RKO (cell line): ENCODE results near the gene FUBP1.
A peak's percentile ranks its signal among the peaks of the same experiment; 100 is the strongest.
"Not testable (repeated sequence)": the region's sequence is repeated elsewhere in the genome, so short reads cannot be mapped to it uniquely, and the experiment has no call there.

Experiments
- DNase-seq: peaks from one replicate; pipeline ENCODE4 v3.0.0-alpha.2; 2016; ENCODE audit warnings: low spot score

FUBP1 gene, protein sequence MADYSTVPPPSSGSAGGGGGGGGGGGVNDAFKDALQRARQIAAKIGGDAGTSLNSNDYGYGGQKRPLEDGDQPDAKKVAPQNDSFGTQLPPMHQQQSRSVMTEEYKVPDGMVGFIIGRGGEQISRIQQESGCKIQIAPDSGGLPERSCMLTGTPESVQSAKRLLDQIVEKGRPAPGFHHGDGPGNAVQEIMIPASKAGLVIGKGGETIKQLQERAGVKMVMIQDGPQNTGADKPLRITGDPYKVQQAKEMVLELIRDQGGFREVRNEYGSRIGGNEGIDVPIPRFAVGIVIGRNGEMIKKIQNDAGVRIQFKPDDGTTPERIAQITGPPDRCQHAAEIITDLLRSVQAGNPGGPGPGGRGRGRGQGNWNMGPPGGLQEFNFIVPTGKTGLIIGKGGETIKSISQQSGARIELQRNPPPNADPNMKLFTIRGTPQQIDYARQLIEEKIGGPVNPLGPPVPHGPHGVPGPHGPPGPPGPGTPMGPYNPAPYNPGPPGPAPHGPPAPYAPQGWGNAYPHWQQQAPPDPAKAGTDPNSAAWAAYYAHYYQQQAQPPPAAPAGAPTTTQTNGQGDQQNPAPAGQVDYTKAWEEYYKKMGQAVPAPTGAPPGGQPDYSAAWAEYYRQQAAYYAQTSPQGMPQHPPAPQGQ

DNA sequence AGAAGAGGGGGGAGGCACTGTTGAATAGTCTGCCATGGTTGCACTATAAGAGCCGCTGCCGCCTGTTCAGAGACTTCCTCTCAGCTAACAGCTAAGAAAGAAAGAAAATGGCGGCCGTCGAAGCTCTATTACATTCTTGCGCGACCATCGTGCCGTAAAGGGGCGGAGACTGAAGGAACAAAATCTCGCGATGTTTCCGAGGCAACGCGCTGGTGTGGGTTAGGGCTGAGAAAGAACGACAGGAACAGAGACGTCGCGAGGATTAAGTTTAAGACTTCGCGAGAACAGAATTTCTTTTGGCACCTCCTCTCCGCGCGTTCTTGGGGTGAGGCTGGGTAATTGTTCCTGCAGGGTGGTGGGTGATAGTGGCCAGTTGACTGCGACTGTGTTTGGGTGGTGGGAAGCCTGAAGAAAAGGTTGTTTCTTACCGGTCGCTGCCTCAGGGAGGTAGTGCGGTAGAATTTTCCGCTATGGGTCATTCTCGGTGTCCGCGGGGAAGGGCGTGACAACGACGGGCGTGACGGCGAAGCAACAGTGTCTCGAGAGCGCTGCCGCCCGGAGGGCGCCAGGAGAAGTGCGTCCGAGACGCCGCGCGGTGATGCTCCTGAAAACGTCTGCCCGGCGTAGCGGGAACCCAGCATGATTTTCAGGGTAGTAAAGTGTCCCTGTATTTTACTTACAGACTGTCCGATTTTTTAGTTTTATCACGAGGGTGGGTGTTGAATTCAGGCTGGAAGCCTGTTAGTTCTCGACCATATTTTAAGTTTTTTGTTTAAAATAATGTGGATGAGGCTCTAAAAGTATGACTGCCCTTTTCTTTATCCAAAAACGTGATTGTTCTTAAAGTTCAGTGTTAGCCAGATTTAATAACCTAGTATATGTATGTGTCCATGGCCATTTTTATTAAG, at the start of gene FUBP1:
Gene FUBP1 (minus strand): TSS at position 104 of the 908 bp plus-strand sequence. CDS start 68 bp downstream, at position 36.
- DNase-seq: peak; percentile 99

DNA sequence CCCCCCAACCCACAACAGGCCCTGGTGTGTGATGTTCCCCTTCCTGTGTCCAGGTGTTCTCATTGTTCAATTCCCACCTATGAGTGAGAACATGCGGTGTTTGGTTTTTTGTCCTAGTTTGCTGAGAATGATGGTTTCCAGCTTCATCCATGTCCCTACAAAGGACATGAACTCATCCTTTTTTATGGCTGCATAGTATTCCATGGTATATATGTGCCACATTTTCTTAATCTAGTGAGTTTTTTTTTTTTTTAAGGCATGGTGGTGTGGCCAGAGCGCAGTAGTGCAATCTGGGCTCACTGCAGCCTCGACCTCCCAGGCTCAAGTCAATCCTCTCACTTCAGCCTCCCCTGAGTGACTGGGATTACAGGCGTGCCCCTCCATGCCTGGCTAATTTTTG, 42.3 kb upstream of the FUBP1 start:
- DNase-seq: not testable (repeated sequence)

DNA sequence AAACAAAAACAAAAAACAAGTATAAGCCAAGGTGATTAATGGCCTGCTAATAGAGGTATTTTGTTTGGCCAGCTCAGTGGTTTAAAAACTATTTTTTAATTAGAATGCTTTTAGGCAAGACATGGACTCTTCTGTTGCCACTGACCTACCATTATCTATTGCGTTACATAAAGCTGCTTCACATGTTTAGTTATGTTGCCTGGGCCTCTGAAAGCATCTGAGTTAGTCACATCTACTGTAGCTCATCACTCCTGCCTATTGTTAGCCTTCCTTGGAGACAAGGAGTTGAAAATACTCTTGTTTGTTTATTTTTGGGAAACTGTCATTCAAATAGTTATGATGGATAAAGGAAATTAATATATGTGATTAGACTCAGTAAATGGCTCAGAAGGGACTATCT, 40.2 kb upstream of the FUBP1 start:
- DNase-seq: no peak

DNA sequence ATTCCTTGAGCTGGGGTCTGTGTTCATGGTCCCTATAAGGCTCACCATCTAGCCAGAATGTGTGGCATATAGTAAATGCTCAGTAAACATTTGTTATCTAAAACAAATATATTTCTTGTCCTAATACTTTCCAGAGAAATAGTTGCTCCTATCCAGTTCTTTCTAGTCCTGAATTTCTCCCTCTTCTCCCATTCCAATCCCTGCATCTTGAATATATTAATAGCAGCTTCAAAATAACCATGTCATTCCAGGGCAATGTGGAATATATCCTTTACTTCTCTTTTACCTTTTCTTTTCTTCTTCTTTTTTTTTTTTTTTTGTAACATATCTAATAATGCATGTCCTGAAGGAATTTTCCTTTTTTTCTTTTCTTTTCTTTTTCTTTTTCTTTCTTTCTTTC, 36.3 kb upstream of the FUBP1 start:
- no peak for DNase-seq

DNA sequence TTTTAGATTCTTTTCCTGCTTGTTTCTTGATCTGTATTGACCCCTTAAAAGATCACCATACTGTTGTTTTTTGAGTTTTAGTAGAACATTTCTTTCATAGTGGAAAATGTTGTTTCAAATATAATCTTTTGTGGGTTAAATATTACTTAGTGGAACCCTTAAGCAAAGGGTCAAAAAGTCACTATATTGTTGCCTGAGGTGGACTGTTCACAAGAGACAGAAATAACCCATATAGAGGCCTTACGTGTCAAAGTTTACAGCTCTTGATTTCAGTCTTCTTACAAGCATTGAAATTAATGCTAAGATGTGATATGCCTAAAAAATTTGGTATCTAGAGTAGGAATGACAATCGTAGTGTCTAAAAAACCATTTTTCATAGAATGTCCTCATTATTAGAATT, 32.2 kb upstream of the FUBP1 start:
- no peak for DNase-seq

DNA sequence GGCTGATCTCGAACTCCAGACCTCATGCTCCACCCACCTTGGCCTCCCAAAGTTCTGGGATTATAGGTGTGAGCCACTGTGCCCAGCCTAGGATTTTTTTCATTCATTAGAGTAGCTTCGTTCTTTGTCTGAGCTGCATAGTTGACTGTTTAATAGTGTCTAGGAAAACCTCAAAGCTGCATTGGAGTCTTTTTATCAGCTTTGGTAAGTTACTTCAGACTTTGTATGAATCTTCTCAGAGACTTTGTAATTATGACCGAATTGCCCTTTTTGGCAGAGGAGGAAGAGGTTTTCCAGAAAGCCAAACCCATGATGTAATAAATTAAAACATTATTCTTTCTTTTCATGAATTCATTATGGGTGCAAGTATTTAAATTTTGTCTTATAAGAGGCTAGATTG, 31.0 kb upstream of the FUBP1 start:
- DNase-seq: no peak

DNA sequence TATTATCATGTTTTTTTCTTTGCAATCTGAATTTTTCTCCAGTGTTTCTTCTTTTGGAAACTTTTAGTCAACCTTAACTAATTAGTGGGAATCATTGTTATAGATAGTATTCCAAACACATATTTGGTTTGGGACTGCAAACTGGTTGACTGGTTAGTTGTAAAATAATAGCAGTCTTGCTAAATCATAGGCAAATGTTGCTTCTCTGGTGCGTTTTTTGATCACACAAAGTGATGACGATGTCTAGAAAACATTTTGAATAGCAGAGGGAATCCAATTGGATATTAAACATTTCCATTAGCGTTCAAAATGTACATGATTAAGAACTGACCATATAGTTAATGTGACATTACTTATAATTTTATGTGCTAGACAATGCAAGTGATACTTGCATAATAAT, 30.4 kb upstream of the FUBP1 start:
- DNase-seq: no peak

DNA sequence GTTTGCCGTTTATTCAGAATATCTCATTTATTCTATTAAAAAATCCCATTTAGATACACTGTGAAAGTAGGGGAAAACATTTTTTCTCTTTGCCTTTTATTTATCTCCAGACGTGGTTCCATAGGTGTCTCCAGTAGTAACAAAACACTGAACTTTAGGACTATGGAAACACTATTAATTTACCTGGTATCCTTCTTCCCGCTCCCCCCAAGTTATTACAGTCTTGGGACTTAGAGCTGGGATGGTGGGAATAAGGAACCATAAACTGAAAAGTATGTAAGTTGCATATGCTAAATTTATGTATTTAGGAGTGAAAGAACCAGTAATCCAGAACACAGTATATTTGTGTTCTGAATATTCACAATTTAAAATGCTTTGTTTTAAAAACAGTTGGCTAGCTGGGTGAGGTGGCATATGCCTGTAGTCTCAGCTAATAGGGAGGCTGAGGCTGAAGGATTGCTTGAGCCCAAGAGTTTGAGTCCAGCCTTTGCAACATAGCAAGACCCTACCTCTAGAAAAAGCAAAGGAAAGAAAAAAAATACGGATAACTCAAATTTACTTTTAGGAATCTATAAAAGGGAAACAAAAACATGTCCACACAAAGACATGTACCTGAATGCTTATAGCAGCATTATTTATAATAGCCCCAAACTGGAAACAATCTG, 28.9 kb upstream of the FUBP1 start:
- no peak for DNase-seq

DNA sequence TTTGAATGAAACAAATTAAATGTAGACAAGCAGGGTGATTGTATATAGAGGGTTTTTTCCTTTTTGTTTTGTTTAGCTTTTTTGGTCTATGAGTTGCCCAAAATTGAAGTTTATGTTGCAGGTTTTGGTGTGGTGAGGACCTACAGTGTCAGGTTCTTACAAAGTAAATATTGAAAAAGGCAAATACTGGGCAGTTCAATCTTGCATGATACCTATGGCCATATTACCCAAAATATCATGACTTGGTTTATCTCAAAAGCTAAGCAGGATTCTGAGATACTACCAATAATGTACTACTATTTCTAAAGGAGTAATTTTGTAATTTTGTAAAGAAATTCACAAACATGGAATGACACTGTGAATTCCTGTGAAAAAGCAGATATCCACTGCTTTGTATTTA, 27.6 kb upstream of the FUBP1 start:
- no peak for DNase-seq

DNA sequence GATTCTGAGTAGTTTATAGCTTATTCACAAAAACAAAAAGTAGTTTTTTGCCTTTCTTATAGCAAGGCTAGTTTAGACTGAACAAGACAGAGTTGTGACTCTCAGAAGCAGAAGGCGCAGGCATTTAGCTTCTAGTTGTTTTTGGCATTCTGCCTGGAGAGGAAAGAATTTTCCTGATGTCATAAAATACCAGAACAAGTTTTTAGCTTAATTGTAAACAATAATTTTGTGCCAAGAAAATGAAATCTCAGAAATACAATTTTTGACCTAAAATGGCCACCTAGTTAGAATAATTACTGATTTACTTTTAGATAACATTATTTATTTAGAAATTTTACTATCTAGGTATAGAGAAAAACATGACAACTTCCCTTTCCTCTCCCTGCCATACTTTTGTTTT, 26.9 kb upstream of the FUBP1 start:
- peak; percentile 88 for DNase-seq

DNA sequence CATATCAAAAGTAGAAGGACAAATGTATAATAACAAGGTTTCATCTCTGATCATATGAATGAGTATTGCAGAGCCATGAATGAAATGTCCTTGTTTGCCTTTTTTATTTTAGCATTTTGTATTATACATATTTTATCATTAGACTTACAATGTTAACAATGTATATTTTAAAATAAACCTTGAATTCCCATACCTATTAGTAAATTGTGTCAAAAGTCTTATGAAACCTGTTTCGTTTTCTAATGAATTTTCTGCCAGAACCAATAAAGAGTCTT, 26.5 kb upstream of the FUBP1 start:
- no peak for DNase-seq

DNA sequence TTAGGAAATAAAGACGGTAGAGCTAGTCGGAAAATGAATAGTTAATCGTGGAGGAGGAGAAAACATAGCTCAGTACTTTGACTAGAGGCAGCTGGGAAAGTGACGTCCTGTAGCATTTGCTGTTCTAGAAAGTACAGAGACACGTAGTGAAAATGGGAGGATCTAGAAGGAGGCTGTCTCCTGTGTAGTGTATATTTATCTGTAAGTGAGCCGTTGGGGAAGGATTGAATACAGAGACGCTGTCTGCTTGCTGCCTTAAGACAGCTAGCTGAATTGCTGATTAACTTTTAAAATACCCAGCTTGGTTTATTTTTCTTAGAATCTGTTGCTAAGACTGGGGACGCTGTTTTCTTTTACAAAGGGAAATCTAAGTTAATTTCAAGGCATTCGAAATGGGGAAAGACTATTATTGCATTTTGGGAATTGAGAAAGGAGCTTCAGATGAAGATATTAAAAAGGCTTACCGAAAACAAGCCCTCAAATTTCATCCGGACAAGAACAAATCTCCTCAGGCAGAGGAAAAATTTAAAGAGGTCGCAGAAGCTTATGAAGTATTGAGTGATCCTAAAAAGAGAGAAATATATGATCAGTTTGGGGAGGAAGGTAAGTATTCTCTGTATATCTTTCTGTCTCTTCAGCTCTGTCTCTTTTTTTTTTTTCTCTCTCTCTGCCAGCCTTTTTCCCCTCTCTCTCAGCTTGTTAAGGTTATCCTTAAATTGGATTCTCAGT, 26.0 kb upstream of the FUBP1 start, which contains the start of gene DNAJB4:
Gene DNAJB4 (plus strand): TSS at position 221 of the 729 bp plus-strand sequence. CDS start 172 bp downstream, at position 393.
- peak; percentile 99 for DNase-seq

DNA sequence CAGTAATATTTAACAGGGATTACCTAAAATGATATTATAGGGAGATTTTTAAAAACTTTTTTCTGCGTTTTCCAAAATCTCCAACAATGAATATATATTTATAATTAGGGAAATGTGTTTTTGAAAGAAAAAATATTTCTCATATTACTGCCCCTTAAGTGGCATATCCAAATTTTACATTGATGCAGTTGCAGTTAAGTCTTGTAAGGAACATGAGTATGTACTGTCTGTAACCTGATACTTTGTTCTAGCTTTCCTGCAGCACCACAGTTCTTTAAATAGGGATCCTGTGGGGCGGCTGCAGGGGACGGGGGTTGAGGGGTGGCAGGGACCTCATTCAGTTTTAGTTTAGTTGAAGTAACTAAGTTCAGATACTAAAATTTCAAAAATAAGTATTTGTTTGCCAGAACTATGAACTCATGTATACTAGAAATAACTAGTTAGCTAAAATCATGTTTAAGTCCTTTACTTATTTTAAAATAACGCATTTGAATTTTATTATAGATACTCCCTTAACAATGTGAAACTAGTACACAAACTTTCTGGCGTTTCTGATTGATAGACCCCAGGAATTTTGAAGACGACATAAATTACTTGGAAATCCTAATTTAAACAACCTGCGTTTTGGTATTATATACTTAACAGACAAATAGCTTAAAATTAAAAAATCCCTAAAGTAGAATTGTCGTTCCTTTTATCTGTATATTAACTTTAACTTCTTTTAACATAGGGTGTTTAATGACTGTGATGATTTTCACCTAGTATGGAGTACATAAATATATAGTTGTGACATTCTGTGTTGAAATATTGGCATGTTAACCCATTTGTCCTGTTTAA, 25.2 kb upstream of the FUBP1 start:
- DNase-seq: peak; percentile 92

DNA sequence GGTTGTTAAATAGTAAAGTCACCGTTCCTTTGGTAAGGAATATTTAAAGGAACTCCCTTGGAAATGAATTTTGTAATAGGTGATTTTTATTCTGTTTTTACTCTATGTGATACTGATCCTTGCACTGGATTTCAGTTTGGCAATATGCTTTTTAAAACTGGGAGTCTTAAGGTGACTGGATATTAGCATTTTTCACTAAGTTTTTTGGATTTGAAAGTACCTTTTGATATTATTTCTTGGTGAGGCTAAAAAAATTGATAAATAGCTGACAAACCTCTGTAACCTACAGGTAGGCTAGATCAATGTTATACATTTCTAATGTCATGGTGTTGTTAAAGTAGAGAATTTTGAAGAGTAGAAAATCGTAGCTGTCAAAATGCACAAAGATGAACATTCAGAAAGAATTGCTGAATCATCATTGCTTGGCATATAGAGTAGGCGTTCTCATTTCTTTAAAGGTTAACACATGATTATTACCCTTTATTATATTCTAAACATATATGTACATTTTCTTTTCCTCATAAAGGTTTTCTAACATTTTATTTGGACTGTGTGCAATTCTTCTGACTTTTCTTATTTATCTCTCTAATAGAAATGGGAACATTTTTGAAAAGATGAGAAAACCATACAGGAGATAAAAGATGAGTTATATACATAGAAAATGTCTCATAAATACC, 24.3 kb upstream of the FUBP1 start:
- peak; percentile 31 for DNase-seq

DNA sequence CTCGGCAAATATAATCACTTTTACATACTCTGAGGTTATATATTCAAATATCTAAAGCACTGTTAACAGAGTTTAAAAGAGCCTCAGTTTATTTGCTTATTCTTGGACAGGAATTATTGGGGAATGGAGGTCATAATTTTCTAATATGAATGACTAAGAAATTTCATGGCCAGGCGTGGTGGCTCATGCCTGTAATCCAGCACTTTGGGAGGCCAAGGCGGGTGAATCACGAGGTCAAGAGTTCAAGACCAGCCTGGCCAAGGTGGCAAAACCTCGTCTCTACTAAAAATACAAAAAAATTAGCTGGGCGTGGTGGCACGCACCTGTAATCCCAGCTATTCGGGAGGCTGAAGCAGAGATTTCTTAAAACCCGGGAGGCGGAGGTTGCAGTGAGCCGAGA, 21.7 kb upstream of the FUBP1 start:
- DNase-seq: not testable (repeated sequence)

DNA sequence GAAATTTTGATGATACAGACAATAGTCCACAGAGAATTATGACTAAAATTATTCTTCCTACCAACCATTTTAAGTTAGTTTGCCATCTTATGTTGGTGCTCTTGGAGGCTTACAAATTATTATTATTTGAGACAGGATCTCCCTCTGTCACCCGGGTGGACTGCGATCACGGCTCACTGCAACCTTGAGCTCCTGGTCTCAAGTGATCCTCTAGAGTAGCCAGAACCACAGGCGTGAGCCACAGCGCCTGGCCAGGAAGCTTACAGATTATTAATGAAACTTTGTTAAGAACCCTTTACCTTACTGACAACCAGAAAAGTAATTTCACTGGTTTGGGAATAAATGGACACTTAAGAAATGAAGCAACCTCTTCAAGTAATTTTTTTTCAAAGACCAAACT, 17.9 kb upstream of the FUBP1 start:
- no peak for DNase-seq

DNA sequence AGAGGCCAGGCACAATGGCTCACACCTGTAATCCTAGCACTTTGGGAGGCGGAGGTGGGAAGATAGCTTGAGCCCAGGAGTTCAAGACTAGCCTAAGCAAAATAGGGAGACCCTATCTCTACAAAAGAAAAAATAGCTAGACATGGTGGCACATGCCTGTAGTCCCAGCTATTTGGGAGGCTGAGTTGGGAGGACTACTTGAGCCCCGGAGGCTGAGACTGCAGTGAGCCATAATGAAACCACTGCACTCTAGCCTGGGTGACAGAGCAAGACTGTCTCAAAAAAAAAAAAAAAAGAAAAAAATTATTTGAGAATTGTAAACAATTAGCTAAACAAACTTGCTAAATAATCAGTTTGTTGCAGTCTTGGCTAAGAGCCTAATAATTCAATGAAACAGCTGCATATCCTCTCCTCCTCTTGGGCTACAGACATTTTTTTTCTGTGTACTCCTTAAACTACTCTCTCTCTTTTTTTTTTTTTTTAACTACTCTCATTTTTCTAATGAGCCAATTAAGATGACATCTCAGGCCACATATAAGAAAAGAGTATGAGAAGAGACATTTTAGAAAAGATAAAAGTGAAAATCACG, 15.3 kb upstream of the FUBP1 start:
- no peak for DNase-seq

DNA sequence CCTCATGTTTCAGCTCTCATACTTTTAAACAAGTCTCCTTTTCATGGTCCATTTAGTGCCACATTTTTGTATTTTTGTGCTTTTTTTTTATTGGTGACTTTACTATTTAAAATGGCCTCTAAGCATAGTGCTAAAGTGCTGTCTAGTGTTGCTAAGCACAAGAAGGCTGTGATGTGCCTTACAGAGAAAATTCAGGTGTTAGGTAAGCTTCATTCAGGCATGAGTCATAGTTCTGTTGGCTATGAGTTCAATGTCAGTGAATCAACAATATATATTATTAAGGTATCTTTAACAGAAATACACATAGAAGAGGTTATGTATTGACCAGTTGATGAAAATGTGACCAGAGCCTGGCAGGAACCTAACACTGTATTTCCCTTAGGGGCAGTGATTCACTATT, 12.8 kb upstream of the FUBP1 start:
- DNase-seq: no peak

DNA sequence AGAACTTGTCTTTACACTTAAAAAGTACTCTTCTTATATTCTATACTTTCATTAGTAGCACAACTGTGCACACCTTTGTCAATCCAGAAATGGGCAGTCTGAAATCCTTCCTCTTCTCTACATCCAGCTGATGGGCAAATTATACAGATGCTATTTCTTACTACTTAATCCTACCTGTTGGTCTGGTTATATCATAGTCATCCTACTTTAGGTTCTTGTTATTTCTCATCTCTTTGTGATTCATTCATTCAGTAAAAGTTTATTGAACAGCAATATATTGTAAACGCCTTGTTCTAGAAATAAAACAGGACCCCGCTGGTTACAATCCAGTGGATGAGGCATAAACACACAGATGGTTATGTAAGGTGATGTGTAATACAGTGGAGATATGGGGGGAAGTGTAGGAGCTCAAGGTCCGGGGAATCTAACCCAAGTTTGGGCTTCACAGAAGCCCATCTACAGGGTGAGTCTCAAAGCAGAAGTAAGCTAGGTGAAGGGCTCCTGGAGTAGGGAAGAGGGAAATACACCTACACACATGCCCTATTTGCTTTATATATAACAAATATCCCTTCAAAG, 11.8 kb upstream of the FUBP1 start:
- no peak for DNase-seq
